Measurements from ENCODE around the gene RAI1. TPM values are rescaled to one million over a fixed set of nuclear protein-coding genes. Genes with fewer than 3 reads are reported as not detected.

The RAI1 gene
- total RNA-seq, 2 experiments from 2014 or later = 17.1 to 49.4 TPM

DNA sequence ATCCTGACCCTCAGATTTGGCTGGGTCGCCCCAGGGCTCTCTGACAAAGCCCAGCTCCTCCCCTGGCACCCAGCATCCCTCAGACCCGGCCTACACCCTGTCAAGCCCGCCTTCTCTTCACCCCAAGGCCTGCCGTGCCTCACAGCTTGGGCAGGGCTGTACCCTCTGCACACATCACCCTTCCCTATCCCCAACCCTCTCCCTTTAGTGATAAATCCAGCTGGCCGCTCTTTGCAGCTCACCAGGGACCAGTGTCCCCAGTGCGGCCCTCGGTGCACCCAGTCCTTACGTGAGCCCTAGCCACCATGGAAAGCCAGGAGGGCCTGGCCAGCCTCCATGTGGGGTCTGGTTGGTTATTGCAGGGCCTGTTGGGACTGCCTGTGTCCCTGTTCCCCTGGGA, 74.5 kb downstream of the RAI1 start:
- POLR2A ChIA-PET = interaction anchor here (1.5 to 1.6 kb wide), 2 partner anchors 11 to 75 kb away, joined by 4 to 5 read pairs; no protein-coding TSS in a partner anchor
- peaks cover 48% of the 10 kb centered on the region for H3K79me2 ChIP-seq (ENCODE audit: insufficient read depth, low read depth, low read length)
- H3K4me2 ChIP-seq (ENCODE audit: low read length) = peak overlapping the region; percentile 84
- H3K9me3 ChIP-seq (ENCODE audit: low read length) = no peaks in the 10 kb centered on the region
- H3K27ac ChIP-seq (ENCODE audit: low read depth, low read length, poor library complexity, severe bottlenecking) = peak overlapping the region; percentile 98
- H4K20me1 ChIP-seq (ENCODE audit: insufficient read depth, low read length) = no peaks in the 10 kb centered on the region
- TF ChIP-seq, protein P1, sequence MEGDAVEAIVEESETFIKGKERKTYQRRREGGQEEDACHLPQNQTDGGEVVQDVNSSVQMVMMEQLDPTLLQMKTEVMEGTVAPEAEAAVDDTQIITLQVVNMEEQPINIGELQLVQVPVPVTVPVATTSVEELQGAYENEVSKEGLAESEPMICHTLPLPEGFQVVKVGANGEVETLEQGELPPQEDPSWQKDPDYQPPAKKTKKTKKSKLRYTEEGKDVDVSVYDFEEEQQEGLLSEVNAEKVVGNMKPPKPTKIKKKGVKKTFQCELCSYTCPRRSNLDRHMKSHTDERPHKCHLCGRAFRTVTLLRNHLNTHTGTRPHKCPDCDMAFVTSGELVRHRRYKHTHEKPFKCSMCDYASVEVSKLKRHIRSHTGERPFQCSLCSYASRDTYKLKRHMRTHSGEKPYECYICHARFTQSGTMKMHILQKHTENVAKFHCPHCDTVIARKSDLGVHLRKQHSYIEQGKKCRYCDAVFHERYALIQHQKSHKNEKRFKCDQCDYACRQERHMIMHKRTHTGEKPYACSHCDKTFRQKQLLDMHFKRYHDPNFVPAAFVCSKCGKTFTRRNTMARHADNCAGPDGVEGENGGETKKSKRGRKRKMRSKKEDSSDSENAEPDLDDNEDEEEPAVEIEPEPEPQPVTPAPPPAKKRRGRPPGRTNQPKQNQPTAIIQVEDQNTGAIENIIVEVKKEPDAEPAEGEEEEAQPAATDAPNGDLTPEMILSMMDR (conservative IDR thresholded peaks at IDR 0.05; ENCODE audit: low read length) = no peak
- no peak for TF ChIP-seq EZH2phosphoT487 (IDR thresholded peaks at IDR 0.05; ENCODE audit: borderline replicate concordance, low read depth, low read length)
- CTCF ChIA-PET (ENCODE audit: unreplicated experiment) = no interaction called here
- intact Hi-C loops (cut with micrococcal nuclease; ENCODE audit: unreplicated experiment) = loop anchor here (2.0 kb wide), 1 partner anchor 81 kb away; the partner anchor contains the start of gene SREBF1
- peaks cover 14% of the 10 kb centered on the region; the same call in 1 of the 2 replicates for H3K36me3 ChIP-seq (ENCODE audit: insufficient read depth, low read length)
- no peak overlapping the region for H2AFZ ChIP-seq (ENCODE audit: low read length)
- no peak overlapping the region for H3K4me3 ChIP-seq (ENCODE audit: low read depth, low read length, poor library complexity, severe bottlenecking)
- H3K9me2 ChIP-seq (ENCODE audit: insufficient read depth, low read length) = no peaks in the 10 kb centered on the region
- BruUV-seq (replicated peaks) = no TSS peak
- no peak for DNase-seq (ENCODE audit: low spot score)
- H3K4me1 ChIP-seq (ENCODE audit: insufficient read depth, low read length, poor library complexity, severe bottlenecking) = peaks cover 96% of the 10 kb centered on the region

DNA sequence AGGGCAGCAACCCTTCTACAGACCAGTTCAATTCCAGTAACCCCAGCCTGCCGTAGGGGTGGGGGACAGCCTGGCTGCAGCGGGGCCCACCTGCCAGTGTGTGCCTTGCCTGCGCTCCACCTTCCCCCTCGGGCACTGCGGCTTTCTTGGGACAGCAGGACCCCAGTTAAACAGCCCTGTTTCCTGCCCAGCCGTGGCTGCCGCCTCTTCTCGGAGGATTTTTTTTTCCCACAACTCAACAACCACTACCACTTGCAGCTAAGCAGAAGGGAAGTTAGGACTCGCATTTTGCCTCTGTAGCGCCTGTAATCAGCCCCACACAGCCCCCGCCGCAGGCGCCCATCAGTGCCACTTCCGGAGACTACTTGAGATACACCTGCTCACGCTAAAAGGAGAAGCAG, 76.1 kb downstream of the RAI1 start:
- peak overlapping the region; percentile 98 for H3K27ac ChIP-seq (ENCODE audit: low read depth, low read length, poor library complexity, severe bottlenecking)
- peak overlapping the region; percentile 61 for H3K4me3 ChIP-seq (ENCODE audit: low read depth, low read length, poor library complexity, severe bottlenecking)
- intact Hi-C loops (cut with micrococcal nuclease; ENCODE audit: unreplicated experiment) = loop anchor here (2.0 kb wide), 1 partner anchor 79 kb away; the partner anchor contains the start of gene SREBF1
- no peaks in the 10 kb centered on the region for H4K20me1 ChIP-seq (ENCODE audit: insufficient read depth, low read length)
- H3K79me2 ChIP-seq (ENCODE audit: insufficient read depth, low read depth, low read length) = peaks cover 48% of the 10 kb centered on the region
- H2AFZ ChIP-seq (ENCODE audit: low read length) = no peak overlapping the region
- peak; percentile 91 for DNase-seq (ENCODE audit: low spot score)
- POLR2A ChIA-PET = interaction anchor here (1.2 to 2.1 kb wide), 3 partner anchors 9 to 76 kb away, joined by 3 to 8 read pairs (median 8); no protein-coding TSS in a partner anchor
- peaks cover 14% of the 10 kb centered on the region; the same call in 1 of the 2 replicates for H3K36me3 ChIP-seq (ENCODE audit: insufficient read depth, low read length)
- no peaks in the 10 kb centered on the region for H3K9me2 ChIP-seq (ENCODE audit: insufficient read depth, low read length)
- peaks cover 100% of the 10 kb centered on the region for H3K4me1 ChIP-seq (ENCODE audit: insufficient read depth, low read length, poor library complexity, severe bottlenecking)
- BruUV-seq (replicated peaks) = no TSS peak
- no peaks in the 10 kb centered on the region for H3K9me3 ChIP-seq (ENCODE audit: low read length)
- CTCF ChIA-PET (ENCODE audit: unreplicated experiment) = interaction anchor here (1.3 to 1.8 kb wide), 2 partner anchors 9 to 18 kb away, joined by 3 to 5 read pairs; no protein-coding TSS in a partner anchor
- TF ChIP-seq, protein P1 (conservative IDR thresholded peaks at IDR 0.05; ENCODE audit: low read length) = no peak
- no peak for TF ChIP-seq EZH2phosphoT487 (IDR thresholded peaks at IDR 0.05; ENCODE audit: borderline replicate concordance, low read depth, low read length)
- H3K4me2 ChIP-seq (ENCODE audit: low read length) = peak overlapping the region; percentile 84

All from OCI-LY7 (cell line).